ENCODE measurements around the gene NEU4.
"Not testable (repeated sequence)": the region's sequence is repeated elsewhere in the genome, so short reads cannot be mapped to it uniquely, and the experiment has no call there.

The NEU4 gene

DNA sequence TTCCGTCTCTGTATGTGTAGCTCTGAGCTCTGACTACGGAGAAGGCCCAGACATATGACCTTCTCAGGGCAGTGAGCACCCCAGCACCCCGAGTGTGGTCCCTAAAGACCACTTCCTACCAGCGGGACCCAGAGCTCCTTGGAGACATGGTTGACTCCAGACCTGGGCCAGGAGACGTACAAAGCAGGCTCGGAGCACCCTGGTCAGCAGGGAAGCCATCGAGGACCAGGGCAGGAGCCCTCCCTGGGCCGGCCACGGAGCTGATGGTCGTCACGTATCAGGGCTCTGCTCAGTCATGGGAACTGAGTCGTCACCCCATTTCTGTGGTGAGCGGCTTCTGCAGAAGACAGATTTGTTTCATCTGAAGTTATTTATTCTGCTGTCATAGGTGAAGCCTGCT is 12.8 kb upstream of the NEU4 start:
- TF ChIP-seq FOXP2 (optimal IDR thresholded peaks at IDR 0.05; ENCODE audit: control extremely low read depth, extremely low read length, insufficient read depth) (no peak), POLR2AphosphoS5 (IDR thresholded peaks at IDR 0.05; ENCODE audit: borderline replicate concordance, low read depth, low read length) (no peak), EZH2 (IDR thresholded peaks at IDR 0.05) (no peak)
- DNase-seq (ENCODE audit: low read depth, low spot score), result no peak
- H3K9me3 ChIP-seq (ENCODE audit: low read depth, low read length), result no peaks in the 10 kb centered on the region
- no peak overlapping the region for H3K27ac ChIP-seq
- no peak overlapping the region for H3K9ac ChIP-seq (ENCODE audit: insufficient read length)
- no peak overlapping the region for H3K4me3 ChIP-seq
- no peaks in the 10 kb centered on the region for H3K36me3 ChIP-seq (ENCODE audit: insufficient read depth, low read length)

DNA sequence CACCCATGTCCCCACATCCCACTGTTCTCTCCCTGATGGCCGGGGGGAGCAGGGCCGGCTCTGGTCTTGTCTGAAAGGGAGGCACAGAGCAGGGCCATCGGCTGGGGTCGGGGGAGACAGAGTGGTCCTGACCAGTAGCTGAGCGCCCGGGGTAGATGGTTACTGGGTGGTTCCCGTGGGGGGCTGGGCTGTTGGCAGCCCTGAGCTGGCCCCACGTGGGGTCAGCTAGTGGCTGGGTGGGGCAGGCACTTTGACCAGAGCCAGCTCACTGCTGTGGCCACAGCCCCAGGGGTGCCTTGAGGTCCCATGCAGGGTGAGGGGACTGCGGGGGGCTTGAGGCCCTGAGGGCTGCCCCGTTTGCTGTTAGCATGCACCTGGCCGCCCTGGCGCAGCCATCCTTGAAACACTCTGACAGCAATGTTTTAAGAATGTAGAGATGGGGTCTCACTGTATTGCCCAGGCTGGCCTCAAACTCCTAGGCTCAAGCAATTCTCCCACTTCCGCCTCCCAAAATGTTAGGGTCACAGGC is 12.3 kb upstream of the NEU4 start:
- Histone ChIP-seq H3K36me3 (ENCODE audit: insufficient read depth, low read length) (no peaks in the 10 kb centered on the region), H3K4me3 (no peak overlapping the region), H3K27ac (no peak overlapping the region), H3K9ac (ENCODE audit: insufficient read length) (no peak overlapping the region), H3K9me3 (ENCODE audit: low read depth, low read length) (no peaks in the 10 kb centered on the region)
- TF ChIP-seq POLR2AphosphoS5 (IDR thresholded peaks at IDR 0.05; ENCODE audit: borderline replicate concordance, low read depth, low read length), result no peak
- TF ChIP-seq FOXP2 (optimal IDR thresholded peaks at IDR 0.05; ENCODE audit: control extremely low read depth, extremely low read length, insufficient read depth), result no peak
- no peak for TF ChIP-seq EZH2 (IDR thresholded peaks at IDR 0.05)
- DNase-seq (ENCODE audit: low read depth, low spot score), result no peak

DNA sequence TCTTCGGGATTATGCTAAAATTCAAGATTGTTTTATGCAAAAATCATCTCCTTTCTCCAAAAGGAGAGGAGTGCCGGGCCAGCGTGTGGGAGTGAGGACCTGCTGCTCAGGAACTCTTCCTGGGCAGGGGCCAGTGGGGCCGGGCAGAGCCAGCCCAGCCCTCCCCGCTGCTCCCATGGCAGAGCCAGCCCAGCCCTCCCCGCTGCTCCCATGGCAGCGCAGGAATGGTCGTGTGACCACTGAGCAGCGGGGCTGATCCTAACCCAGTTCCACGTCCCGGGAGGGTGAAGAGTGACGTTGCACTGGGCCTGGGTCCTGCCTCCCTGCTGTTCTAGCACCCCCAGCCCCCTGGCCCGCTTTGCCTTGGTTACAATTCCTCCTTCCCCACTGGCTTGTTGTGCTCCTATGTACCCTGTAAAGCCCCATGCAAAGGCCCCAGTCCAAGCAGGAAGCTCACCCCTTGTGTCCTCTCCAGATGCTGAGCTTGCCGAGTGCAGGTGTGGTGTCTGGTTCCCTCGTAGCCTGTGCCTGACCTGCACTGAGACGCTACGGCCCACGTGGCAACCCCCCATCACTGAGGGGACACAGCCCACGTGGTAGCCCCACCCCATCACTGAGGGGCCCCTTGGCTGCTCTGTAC is 11.4 kb upstream of the NEU4 start:
- Histone ChIP-seq H3K9ac (ENCODE audit: insufficient read length) (no peak overlapping the region), H3K36me3 (ENCODE audit: insufficient read depth, low read length) (no peaks in the 10 kb centered on the region), H3K27ac (no peak overlapping the region), H3K9me3 (ENCODE audit: low read depth, low read length) (no peaks in the 10 kb centered on the region), H3K4me3 (no peak overlapping the region)
- no peak for TF ChIP-seq FOXP2 (optimal IDR thresholded peaks at IDR 0.05; ENCODE audit: control extremely low read depth, extremely low read length, insufficient read depth)
- no peak for DNase-seq (ENCODE audit: low read depth, low spot score)

DNA sequence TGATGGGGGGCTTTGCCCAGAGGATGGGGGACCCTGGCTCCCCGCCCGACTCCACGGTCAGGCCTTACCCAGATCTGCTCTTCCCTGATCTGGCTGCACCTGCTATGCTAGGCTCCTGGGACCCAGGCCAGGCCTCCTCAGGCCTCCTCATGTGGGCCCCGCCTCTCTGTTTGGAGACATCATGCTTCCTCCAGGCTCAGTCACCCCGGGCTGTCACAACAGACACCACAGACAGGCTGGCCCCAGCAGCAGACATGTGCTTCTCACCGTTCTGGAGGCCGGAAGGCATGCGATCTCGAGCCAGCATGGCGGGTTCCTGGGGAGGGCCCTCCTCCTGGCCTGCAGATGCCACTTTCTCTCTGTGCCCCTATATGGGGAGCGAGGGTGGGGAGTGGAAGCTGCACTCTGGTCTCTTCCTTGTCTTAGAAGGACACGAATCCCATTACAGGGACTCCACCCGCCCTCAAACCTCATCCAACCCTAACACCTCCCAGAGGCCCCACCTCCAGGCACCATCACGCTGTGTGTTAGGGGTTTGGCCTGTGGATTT is 10.8 kb upstream of the NEU4 start:
- Histone ChIP-seq H3K4me3 (no peak overlapping the region), H3K27ac (no peak overlapping the region), H3K36me3 (ENCODE audit: insufficient read depth, low read length) (no peaks in the 10 kb centered on the region), H3K9ac (ENCODE audit: insufficient read length) (no peak overlapping the region), H3K9me3 (ENCODE audit: low read depth, low read length) (no peaks in the 10 kb centered on the region)
- no peak for DNase-seq (ENCODE audit: low read depth, low spot score)
- TF ChIP-seq POLR2AphosphoS5 (IDR thresholded peaks at IDR 0.05; ENCODE audit: borderline replicate concordance, low read depth, low read length) (no peak), EZH2 (IDR thresholded peaks at IDR 0.05) (no peak), FOXP2 (optimal IDR thresholded peaks at IDR 0.05; ENCODE audit: control extremely low read depth, extremely low read length, insufficient read depth) (no peak)

DNA sequence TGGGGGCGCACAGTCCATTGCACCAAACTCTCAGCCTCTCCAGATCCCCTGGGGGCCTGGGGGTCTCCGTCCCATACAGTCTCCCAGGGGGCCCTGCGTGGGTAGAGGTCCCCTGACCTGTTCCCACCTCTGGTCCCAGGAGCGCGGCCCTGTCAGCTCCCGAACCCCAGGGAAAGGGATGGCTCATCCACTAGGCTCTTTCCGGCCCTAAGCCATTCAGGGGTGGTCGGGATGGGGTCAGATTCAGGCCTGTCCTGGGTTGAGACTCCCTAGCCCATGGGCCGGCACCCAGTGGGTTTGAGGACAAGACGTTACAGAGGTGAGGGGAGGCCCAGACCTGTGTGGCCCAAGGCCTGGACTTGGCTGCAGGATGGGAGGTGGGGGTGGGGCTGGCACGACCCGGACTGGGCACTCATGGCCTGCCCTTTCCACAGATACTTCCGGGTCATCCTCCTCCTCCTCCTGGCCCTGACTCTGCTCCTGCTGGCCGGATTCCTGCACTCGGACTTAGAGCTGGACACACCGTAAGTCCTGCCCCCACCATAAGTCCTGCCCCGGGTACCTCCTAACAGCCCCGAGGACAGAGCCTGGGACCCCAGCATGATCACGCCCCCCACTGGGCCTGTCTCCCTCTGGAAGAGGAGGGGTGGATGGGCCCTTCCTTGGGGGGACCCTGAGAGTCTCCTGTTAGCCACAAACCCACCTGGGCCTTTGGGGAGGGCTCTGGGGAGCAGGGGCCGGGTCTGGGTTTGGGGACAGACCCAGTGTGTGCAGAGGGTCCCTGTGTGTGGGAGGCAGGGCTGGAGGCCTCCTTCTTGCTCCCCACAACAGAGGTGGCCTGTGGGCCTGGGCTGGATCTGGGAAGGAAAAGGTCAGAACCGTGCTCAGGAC is 10.1 kb upstream of the NEU4 start:
- no peak for TF ChIP-seq FOXP2 (optimal IDR thresholded peaks at IDR 0.05; ENCODE audit: control extremely low read depth, extremely low read length, insufficient read depth)
- no peak for TF ChIP-seq EZH2 (IDR thresholded peaks at IDR 0.05)
- TF ChIP-seq POLR2AphosphoS5 (IDR thresholded peaks at IDR 0.05; ENCODE audit: borderline replicate concordance, low read depth, low read length), result no peak
- H3K27ac ChIP-seq, result no peak overlapping the region
- no peak for DNase-seq (ENCODE audit: low read depth, low spot score)
- H3K4me3 ChIP-seq, result no peak overlapping the region
- no peak overlapping the region for H3K9ac ChIP-seq (ENCODE audit: insufficient read length)
- H3K9me3 ChIP-seq (ENCODE audit: low read depth, low read length), result no peaks in the 10 kb centered on the region
- H3K36me3 ChIP-seq (ENCODE audit: insufficient read depth, low read length), result no peaks in the 10 kb centered on the region

DNA sequence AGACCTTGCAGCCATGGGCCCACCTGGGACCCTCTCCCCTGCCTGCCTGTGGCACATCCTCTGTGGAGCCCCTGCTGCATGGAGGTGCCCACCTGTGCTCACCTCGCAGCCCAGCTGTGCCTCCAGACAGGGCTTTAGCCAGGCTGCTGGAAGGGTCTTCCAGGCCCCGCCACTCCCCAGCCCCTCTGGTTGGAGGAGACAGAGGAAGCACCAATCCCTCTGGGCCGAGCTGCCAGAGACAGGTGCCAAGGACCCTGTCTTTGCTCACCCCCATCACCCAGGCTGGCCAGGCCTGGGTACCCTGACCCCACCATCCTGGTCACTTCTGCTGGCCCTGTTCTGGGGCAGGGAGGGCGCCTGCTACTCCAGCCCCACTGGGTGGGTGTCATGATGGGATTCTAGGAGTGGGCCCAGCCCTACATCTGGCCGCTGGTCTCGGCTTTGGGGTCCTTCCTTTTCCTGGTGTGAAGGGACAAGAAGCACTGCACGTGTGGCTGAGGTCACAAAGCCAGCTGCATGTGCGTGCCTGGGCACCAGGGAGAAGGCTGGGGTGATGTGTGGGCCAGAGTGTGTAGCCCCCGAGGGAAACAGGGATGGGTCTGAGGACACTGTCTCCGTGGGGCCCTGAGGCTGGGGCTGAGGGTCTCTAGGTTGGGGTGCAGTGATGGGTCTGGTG is 9.3 kb upstream of the NEU4 start:
- no peak for TF ChIP-seq EZH2 (IDR thresholded peaks at IDR 0.05)
- no peak for TF ChIP-seq FOXP2 (optimal IDR thresholded peaks at IDR 0.05; ENCODE audit: control extremely low read depth, extremely low read length, insufficient read depth)
- TF ChIP-seq POLR2AphosphoS5 (IDR thresholded peaks at IDR 0.05; ENCODE audit: borderline replicate concordance, low read depth, low read length), result no peak
- Histone ChIP-seq H3K4me3 (no peak overlapping the region), H3K27ac (no peak overlapping the region), H3K9ac (ENCODE audit: insufficient read length) (no peak overlapping the region), H3K9me3 (ENCODE audit: low read depth, low read length) (no peaks in the 10 kb centered on the region), H3K36me3 (ENCODE audit: insufficient read depth, low read length) (no peaks in the 10 kb centered on the region)
- no peak for DNase-seq (ENCODE audit: low read depth, low spot score)

DNA sequence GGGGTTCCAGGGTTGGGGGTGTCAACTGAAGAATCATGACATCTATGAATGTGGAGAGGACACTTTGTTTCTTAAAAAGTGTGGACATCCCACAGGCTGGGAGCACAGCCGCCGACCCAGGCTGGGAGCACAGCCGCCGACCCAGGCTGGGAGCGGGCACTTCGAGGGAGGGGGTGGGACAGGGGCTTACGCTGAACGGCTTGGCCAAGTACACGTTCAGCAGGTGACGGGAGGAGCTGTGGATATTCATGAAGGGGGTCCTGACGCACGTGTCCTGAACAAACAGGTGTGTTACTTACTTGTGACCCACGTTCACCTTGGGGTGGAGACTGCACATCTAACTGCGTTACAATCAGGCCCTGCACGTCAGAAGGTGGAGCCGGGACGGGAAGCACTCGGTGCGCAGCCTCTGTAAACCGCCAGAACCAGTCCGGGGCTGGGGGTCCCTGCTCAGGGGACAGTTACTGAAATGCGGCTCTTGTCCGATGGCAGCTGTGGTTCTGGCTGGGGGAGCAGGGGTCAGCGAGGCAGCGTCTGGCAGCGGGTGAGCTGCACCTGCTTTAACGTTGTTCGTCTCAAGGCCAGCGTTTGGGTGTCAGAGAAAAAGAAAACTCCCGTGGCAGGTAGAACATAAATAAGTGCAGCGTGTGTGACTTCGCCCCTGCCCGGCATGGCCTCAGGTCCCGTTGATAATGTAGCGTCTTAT is 8.6 kb upstream of the NEU4 start:
- H3K9ac ChIP-seq (ENCODE audit: insufficient read length); H3K9me3 ChIP-seq (ENCODE audit: low read depth, low read length); DNase-seq (ENCODE audit: low read depth, low spot score); H3K27ac ChIP-seq; H3K36me3 ChIP-seq (ENCODE audit: insufficient read depth, low read length); H3K4me3 ChIP-seq: not testable (repeated sequence)

Data from SK-N-MC (cell line).